Measurements from ENCODE around the gene KCNC4. TPM values are rescaled to one million over a fixed set of nuclear protein-coding genes. Genes with fewer than 3 reads are reported as not detected.

Gene KCNC4
- polyA plus RNA-seq, 3 donors: 0.03 to 0.56 (median 0.12) TPM

DNA sequence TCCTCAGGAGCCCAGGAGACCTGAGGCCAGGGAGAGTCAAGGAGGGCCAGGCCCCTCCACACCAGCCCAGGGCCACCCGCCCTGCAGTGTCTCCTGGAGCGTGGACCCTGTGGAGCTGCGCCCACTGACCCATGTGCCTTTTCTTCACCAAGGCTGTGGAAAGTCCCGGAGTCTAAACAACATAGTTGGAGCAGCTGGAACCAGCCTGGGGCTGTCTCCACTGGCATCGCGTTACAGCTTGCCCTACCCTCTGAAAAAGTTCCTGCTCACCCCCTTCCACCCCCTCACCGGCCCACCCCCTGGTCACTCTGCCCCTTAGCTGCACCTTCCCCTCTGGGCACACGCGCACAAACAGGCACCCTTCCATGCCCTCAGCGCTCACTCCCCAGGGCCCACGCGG, 18.3 kb downstream of the KCNC4 start:
- Mint-ChIP-seq H3K27ac (no peak overlapping the region), H3K4me1 (peaks cover 10% of the 10 kb centered on the region), H3K9me3 (no peaks in the 10 kb centered on the region), H3K4me3 (no peak overlapping the region), H3K27me3 (ENCODE audit: low read depth in 3 of 3) (peaks cover 3 to 4% (median 3%) of the 10 kb centered on the region in 3 donors), H3K36me3 (peaks cover 4 to 8% of the 10 kb centered on the region in 2 donors)
- Histone ChIP-seq H3K36me3 (replicated peaks in 1 of 2; ENCODE audit: control insufficient read depth in 1 of 2, insufficient read depth in 2 of 2, low read length in 2 of 2) (no peaks in the 10 kb centered on the region), H3K4me1 (ENCODE audit: control insufficient read depth in 1 of 2, insufficient read depth in 2 of 2, low read length in 2 of 2) (peaks cover 7 to 10% of the 10 kb centered on the region in 2 donors), H3K27ac (ENCODE audit: low read depth in 1 of 2, low read length in 2 of 2) (no peak overlapping the region), H3K4me2 (replicated peaks; ENCODE audit: extremely low read depth, low read length, poor library complexity, severe bottlenecking) (no peak overlapping the region), H3K27me3 (ENCODE audit: control insufficient read depth in 2 of 2, insufficient read depth in 2 of 2, low read length in 2 of 2) (no peaks in the 10 kb centered on the region), H2AFZ (ENCODE audit: insufficient read depth, low read depth, low read length, poor library complexity, severe bottlenecking) (no peak overlapping the region), H3K4me3 (replicated peaks in 1 of 3; ENCODE audit: low read depth in 2 of 3, low read length in 3 of 3) (no peak overlapping the region), H3K79me2 (ENCODE audit: insufficient read depth, low read length) (no peaks in the 10 kb centered on the region), H3K9me3 (replicated peaks in 1 of 2; ENCODE audit: control insufficient read depth in 1 of 2, insufficient read depth in 1 of 2, low read length in 2 of 2) (no peaks in the 10 kb centered on the region), H4K20me1 (ENCODE audit: insufficient read depth, low read length) (no peaks in the 10 kb centered on the region), H3K9ac (ENCODE audit: insufficient read depth, low read length, poor library complexity, severe bottlenecking) (no peak overlapping the region)
- TF ChIP-seq, protein P1, sequence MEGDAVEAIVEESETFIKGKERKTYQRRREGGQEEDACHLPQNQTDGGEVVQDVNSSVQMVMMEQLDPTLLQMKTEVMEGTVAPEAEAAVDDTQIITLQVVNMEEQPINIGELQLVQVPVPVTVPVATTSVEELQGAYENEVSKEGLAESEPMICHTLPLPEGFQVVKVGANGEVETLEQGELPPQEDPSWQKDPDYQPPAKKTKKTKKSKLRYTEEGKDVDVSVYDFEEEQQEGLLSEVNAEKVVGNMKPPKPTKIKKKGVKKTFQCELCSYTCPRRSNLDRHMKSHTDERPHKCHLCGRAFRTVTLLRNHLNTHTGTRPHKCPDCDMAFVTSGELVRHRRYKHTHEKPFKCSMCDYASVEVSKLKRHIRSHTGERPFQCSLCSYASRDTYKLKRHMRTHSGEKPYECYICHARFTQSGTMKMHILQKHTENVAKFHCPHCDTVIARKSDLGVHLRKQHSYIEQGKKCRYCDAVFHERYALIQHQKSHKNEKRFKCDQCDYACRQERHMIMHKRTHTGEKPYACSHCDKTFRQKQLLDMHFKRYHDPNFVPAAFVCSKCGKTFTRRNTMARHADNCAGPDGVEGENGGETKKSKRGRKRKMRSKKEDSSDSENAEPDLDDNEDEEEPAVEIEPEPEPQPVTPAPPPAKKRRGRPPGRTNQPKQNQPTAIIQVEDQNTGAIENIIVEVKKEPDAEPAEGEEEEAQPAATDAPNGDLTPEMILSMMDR (IDR thresholded peaks at IDR 0.05): no peak
- no peak for DNase-seq
- intact Hi-C loops (cut with micrococcal nuclease): no loop called here
- WGBS (ENCODE audit: insufficient coverage): 99% methylated on average over 6 of the region's 12 CpGs

- no peaks in the 10 kb centered on the region for H4K20me1 ChIP-seq (ENCODE audit: insufficient read depth, low read length)
- no peak for DNase-seq
- peaks cover 7 to 10% of the 10 kb centered on the region in 2 donors for H3K4me1 ChIP-seq (ENCODE audit: control insufficient read depth in 1 of 2, insufficient read depth in 2 of 2, low read length in 2 of 2)
- H3K4me2 ChIP-seq (replicated peaks; ENCODE audit: extremely low read depth, low read length, poor library complexity, severe bottlenecking): no peak overlapping the region
- Mint-ChIP-seq H3K9me3 (no peaks in the 10 kb centered on the region), H3K4me3 (no peak overlapping the region), H3K27me3 (ENCODE audit: low read depth in 3 of 3) (peaks cover 3 to 4% (median 3%) of the 10 kb centered on the region in 3 donors), H3K4me1 (peaks cover 11% of the 10 kb centered on the region), H3K36me3 (peaks cover 0 to 6% of the 10 kb centered on the region in 2 donors), H3K27ac (no peak overlapping the region)
- H3K27ac ChIP-seq (ENCODE audit: low read depth in 1 of 2, low read length in 2 of 2): no peak overlapping the region
- H3K9me3 ChIP-seq (replicated peaks in 1 of 2; ENCODE audit: control insufficient read depth in 1 of 2, insufficient read depth in 1 of 2, low read length in 2 of 2): no peaks in the 10 kb centered on the region
- no peak overlapping the region for H2AFZ ChIP-seq (ENCODE audit: insufficient read depth, low read depth, low read length, poor library complexity, severe bottlenecking)
- H3K9ac ChIP-seq (ENCODE audit: insufficient read depth, low read length, poor library complexity, severe bottlenecking): no peak overlapping the region
- TF ChIP-seq, protein P1 (IDR thresholded peaks at IDR 0.05): no peak
- 93% methylated on average over 3 of the region's 9 CpGs for WGBS (ENCODE audit: insufficient coverage)
- no peak overlapping the region for H3K4me3 ChIP-seq (replicated peaks in 1 of 3; ENCODE audit: low read depth in 2 of 3, low read length in 3 of 3)
- intact Hi-C loops (cut with micrococcal nuclease): no loop called here
- no peaks in the 10 kb centered on the region for H3K79me2 ChIP-seq (ENCODE audit: insufficient read depth, low read length)
- H3K36me3 ChIP-seq (replicated peaks in 1 of 2; ENCODE audit: control insufficient read depth in 1 of 2, insufficient read depth in 2 of 2, low read length in 2 of 2): no peaks in the 10 kb centered on the region
- no peaks in the 10 kb centered on the region for H3K27me3 ChIP-seq (ENCODE audit: control insufficient read depth in 2 of 2, insufficient read depth in 2 of 2, low read length in 2 of 2)
Observed at GRCh38 chr1:110228869-110229268, 18.8 kb downstream of the KCNC4 start.
